Measurements from ENCODE around the gene SIRT4. TPM values are rescaled to one million over a fixed set of nuclear protein-coding genes. Genes with fewer than 3 reads are reported as not detected.
A peak's percentile ranks its signal among the peaks of the same experiment; 100 is the strongest.

The SIRT4 gene
- total RNA-seq, 1 donor from 2014 or later = 2.7 TPM

- Histone ChIP-seq H3K9ac (ENCODE audit: low read length) (no peak overlapping the region), H3K4me2 (ENCODE audit: low read length) (no peak overlapping the region), H3K4me3 (ENCODE audit: insufficient read depth, low read depth, low read length) (no peak overlapping the region), H3K27me3 (ENCODE audit: insufficient read depth, low read length) (no peaks in the 10 kb centered on the region), H4K20me1 (ENCODE audit: insufficient read depth, low read length) (no peaks in the 10 kb centered on the region), H3K27ac (ENCODE audit: low read depth, low read length) (no peak overlapping the region), H3K4me1 (ENCODE audit: insufficient read depth, low read length) (peaks cover 12% of the 10 kb centered on the region), H3K36me3 (ENCODE audit: insufficient read depth, low read length) (no peaks in the 10 kb centered on the region), H3K9me3 (ENCODE audit: insufficient read depth, low read depth, low read length) (no peaks in the 10 kb centered on the region), H2AFZ (ENCODE audit: low read depth, low read length) (no peak overlapping the region), H3K79me2 (ENCODE audit: insufficient read depth, low read length) (no peaks in the 10 kb centered on the region)
- FAIRE-seq = no peak
- H3K36me3 Mint-ChIP-seq (ENCODE audit: low read depth, unreplicated experiment) = no peaks in the 10 kb centered on the region
- no peak for DNase-seq (ENCODE audit: low read depth)
- H3K4me1 Mint-ChIP-seq (ENCODE audit: low read depth, unreplicated experiment) = peaks cover 17% of the 10 kb centered on the region
- TF ChIP-seq CTCF (IDR thresholded peaks at IDR 0.05; ENCODE audit: insufficient read depth, low read depth, low read length) (no peak), EZH2 (IDR thresholded peaks at IDR 0.05; ENCODE audit: insufficient read depth, low read length) (no peak)
- H3K9me3 Mint-ChIP-seq (ENCODE audit: unreplicated experiment) = peaks cover 1% of the 10 kb centered on the region
- H3K4me3 Mint-ChIP-seq (ENCODE audit: unreplicated experiment) = no peak overlapping the region
- H3K27me3 Mint-ChIP-seq (ENCODE audit: low read depth, unreplicated experiment) = no peaks in the 10 kb centered on the region
- H3K27ac Mint-ChIP-seq (ENCODE audit: unreplicated experiment) = no peak overlapping the region
Observed at GRCh38 chr12:120287491-120287890, 14.6 kb upstream of the SIRT4 start.

- Mint-ChIP-seq H3K4me1 (ENCODE audit: low read depth, unreplicated experiment) (peaks cover 15% of the 10 kb centered on the region), H3K36me3 (ENCODE audit: low read depth, unreplicated experiment) (no peaks in the 10 kb centered on the region), H3K9me3 (ENCODE audit: unreplicated experiment) (peaks cover 1% of the 10 kb centered on the region), H3K27ac (ENCODE audit: unreplicated experiment) (no peak overlapping the region), H3K4me3 (ENCODE audit: unreplicated experiment) (peak overlapping the region; percentile 50), H3K27me3 (ENCODE audit: low read depth, unreplicated experiment) (no peaks in the 10 kb centered on the region)
- no peak for FAIRE-seq
- H3K27me3 ChIP-seq (ENCODE audit: insufficient read depth, low read length) = no peaks in the 10 kb centered on the region
- no peaks in the 10 kb centered on the region for H3K36me3 ChIP-seq (ENCODE audit: insufficient read depth, low read length)
- H3K9me3 ChIP-seq (ENCODE audit: insufficient read depth, low read depth, low read length) = no peaks in the 10 kb centered on the region
- H3K9ac ChIP-seq (ENCODE audit: low read length) = peak overlapping the region; percentile 60
- H3K27ac ChIP-seq (ENCODE audit: low read depth, low read length) = peak overlapping the region; percentile 8
- no peak overlapping the region for H3K4me3 ChIP-seq (ENCODE audit: insufficient read depth, low read depth, low read length)
- peak overlapping the region; percentile 76 for H3K4me2 ChIP-seq (ENCODE audit: low read length)
- peaks cover 18% of the 10 kb centered on the region for H3K4me1 ChIP-seq (ENCODE audit: insufficient read depth, low read length)
- no peaks in the 10 kb centered on the region for H3K79me2 ChIP-seq (ENCODE audit: insufficient read depth, low read length)
- H4K20me1 ChIP-seq (ENCODE audit: insufficient read depth, low read length) = no peaks in the 10 kb centered on the region
- no peak overlapping the region for H2AFZ ChIP-seq (ENCODE audit: low read depth, low read length)
- DNase-seq (ENCODE audit: low read depth) = peak; percentile 8
- no peak for TF ChIP-seq CTCF (IDR thresholded peaks at IDR 0.05; ENCODE audit: insufficient read depth, low read depth, low read length)
Observed at GRCh38 chr12:120290609-120291305, 11.4 kb upstream of the SIRT4 start.

GRCh38 chr12:120292411-120292660, 9.8 kb upstream of the SIRT4 start:
- H3K27me3 ChIP-seq (ENCODE audit: insufficient read depth, low read length) = no peaks in the 10 kb centered on the region
- H3K79me2 ChIP-seq (ENCODE audit: insufficient read depth, low read length) = no peaks in the 10 kb centered on the region
- peak overlapping the region; percentile 94 for H3K9ac ChIP-seq (ENCODE audit: low read length)
- no peak for DNase-seq (ENCODE audit: low read depth)
- H3K27ac ChIP-seq (ENCODE audit: low read depth, low read length) = peak overlapping the region; percentile 100
- no peaks in the 10 kb centered on the region for H4K20me1 ChIP-seq (ENCODE audit: insufficient read depth, low read length)
- no peak for FAIRE-seq
- peak overlapping the region; percentile 82 for H3K4me2 ChIP-seq (ENCODE audit: low read length)
- H3K9me3 ChIP-seq (ENCODE audit: insufficient read depth, low read depth, low read length) = no peaks in the 10 kb centered on the region
- Mint-ChIP-seq H3K36me3 (ENCODE audit: low read depth, unreplicated experiment) (no peaks in the 10 kb centered on the region), H3K27me3 (ENCODE audit: low read depth, unreplicated experiment) (no peaks in the 10 kb centered on the region), H3K4me1 (ENCODE audit: low read depth, unreplicated experiment) (peaks cover 5% of the 10 kb centered on the region), H3K9me3 (ENCODE audit: unreplicated experiment) (no peaks in the 10 kb centered on the region), H3K4me3 (ENCODE audit: unreplicated experiment) (no peak overlapping the region), H3K27ac (ENCODE audit: unreplicated experiment) (no peak overlapping the region)
- TF ChIP-seq CTCF (IDR thresholded peaks at IDR 0.05; ENCODE audit: insufficient read depth, low read depth, low read length) = no peak
- TF ChIP-seq EZH2 (IDR thresholded peaks at IDR 0.05; ENCODE audit: insufficient read depth, low read length) = no peak
- peaks cover 13% of the 10 kb centered on the region for H3K4me1 ChIP-seq (ENCODE audit: insufficient read depth, low read length)
- peak overlapping the region; percentile 51 for H3K4me3 ChIP-seq (ENCODE audit: insufficient read depth, low read depth, low read length)
- H2AFZ ChIP-seq (ENCODE audit: low read depth, low read length) = no peak overlapping the region
- H3K36me3 ChIP-seq (ENCODE audit: insufficient read depth, low read length) = no peaks in the 10 kb centered on the region
